Ammon's horn (tissue), 1 donor: ENCODE results near the gene LZIC.

Source experiments
- DNase-seq: peaks from one replicate; pipeline ENCODE4 v3.0.0-alpha.2; 2016; ENCODE audit warnings: low spot score

The LZIC gene

GRCh38 chr1:9910423-9911178, 32.6 kb downstream of the LZIC start:
- DNase-seq, result peak; percentile 100

- DNase-seq, result no peak
Measured at GRCh38 chr1:9910076-9910422, 33.1 kb downstream of the LZIC start, which contains the start of gene CTNNBIP1. CTNNBIP1 (minus strand) TSS chr1:9910269; CDS start chr1:9872064, 38,205 bp downstream.

- DNase-seq, result no peak
Measured at GRCh38 chr1:9909234-9910046, 33.8 kb downstream of the LZIC start.

- no peak for DNase-seq
Measured at GRCh38 chr1:9908871-9909233, 34.3 kb downstream of the LZIC start.

- DNase-seq, result no peak
Measured at GRCh38 chr1:9907441-9907840, 35.8 kb downstream of the LZIC start.

GRCh38 chr1:9906466-9906865, 36.7 kb downstream of the LZIC start:
- DNase-seq, result no peak

- no peak for DNase-seq
Measured at GRCh38 chr1:9905010-9905409, 38.2 kb downstream of the LZIC start.

- DNase-seq, result no peak
Measured at GRCh38 chr1:9904596-9904995, 38.6 kb downstream of the LZIC start.

GRCh38 chr1:9903801-9904527, 39.2 kb downstream of the LZIC start:
- no peak for DNase-seq

- DNase-seq, result peak; percentile 69
Measured at GRCh38 chr1:9902060-9902452, 41.1 kb downstream of the LZIC start.

GRCh38 chr1:9901148-9902059, 41.8 kb downstream of the LZIC start:
- no peak for DNase-seq

GRCh38 chr1:9900142-9901043, 42.8 kb downstream of the LZIC start:
- peak; percentile 90 for DNase-seq

GRCh38 chr1:9894115-9894514, 49.1 kb downstream of the LZIC start:
- DNase-seq, result no peak

GRCh38 chr1:9892563-9893528, 50.3 kb downstream of the LZIC start:
- no peak for DNase-seq

- DNase-seq, result no peak
Measured at GRCh38 chr1:9891207-9891606, 52.0 kb downstream of the LZIC start.

GRCh38 chr1:9890224-9890731, 52.9 kb downstream of the LZIC start:
- DNase-seq, result no peak

- no peak for DNase-seq
Measured at GRCh38 chr1:9889411-9889810, 53.8 kb downstream of the LZIC start.

GRCh38 chr1:9888886-9889285, 54.3 kb downstream of the LZIC start:
- no peak for DNase-seq

GRCh38 chr1:9887070-9887469, 56.1 kb downstream of the LZIC start:
- no peak for DNase-seq
